Measurements from ENCODE around the gene ZMYND8.

- no peak for TF ChIP-seq CTCF (conservative IDR thresholded peaks at IDR 0.05)
- TF ChIP-seq ZFX (IDR thresholded peaks at IDR 0.05) = no peak
These were observed 152.3 kb downstream of the ZMYND8 start for GRCh38 chr20:47204008-47204849.
